Epithelial cell of alveolus of lung (primary cell): Measurements from ENCODE around the gene GOLGA6A. TPM values are rescaled to one million over a fixed set of nuclear protein-coding genes. Genes with fewer than 3 reads are reported as not detected.

Experiments used
- total RNA-seq: library from RNA; depleted of rRNA; stranded (reverse); fragments of >200 nt; gene quantifications from 2 replicates; pipeline ENCODE4 v1.2.1, GENCODE V29; 2015

GOLGA6A gene, protein sequence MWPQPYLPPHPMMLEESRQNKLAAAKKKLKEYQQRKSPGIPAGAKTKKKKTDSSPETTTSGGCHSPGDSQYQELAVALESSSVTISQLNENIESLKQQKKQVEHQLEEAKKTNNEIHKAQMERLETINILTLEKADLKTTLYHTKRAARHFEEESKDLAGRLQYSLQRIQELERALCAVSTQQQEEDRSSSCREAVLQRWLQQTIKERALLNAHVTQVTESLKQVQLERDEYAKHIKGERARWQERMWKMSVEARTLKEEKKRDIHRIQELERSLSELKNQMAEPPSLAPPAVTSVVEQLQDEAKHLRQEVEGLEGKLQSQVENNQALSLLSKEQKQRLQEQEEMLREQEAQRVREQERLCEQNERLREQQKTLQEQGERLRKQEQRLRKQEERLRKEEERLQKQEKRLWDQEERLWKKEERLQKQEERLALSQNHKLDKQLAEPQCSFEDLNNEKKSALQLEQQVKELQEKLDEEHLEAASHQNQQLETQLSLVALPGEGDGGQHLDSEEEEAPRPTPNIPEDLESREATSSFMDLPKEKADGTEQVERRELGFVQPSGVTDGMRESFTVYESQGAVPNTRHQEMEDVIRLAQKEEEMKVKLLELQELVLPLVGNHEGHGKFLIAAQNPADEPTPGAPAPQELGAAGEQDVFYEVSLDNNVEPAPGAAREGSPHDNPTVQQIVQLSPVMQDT
- 6.9 TPM in 1 of 2 replicates, not detected in the other for total RNA-seq

DNA sequence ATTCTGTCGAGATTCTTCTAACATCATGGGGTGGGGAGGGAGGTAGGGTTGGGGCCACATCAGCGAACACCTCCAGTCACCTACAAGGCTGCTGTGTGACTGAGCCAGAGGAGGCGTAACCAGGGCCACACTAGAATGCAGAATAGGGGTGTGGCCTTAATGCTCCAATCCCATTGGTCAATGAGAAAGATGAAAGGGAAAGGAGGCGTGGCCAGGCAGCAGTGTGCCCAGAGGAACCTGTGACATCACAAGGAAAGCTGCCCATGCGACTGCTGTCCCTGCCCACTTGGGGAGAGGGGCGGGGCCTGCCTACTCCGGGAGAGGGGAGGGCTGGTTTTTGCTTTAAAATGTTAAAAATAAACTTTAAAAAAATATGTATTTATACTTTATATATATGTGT is at the start of gene GOLGA6A:
TSS of gene GOLGA6A (minus strand) at position 101 of the 400 bp plus-strand sequence. CDS start at position 60, 41 bp downstream.

DNA sequence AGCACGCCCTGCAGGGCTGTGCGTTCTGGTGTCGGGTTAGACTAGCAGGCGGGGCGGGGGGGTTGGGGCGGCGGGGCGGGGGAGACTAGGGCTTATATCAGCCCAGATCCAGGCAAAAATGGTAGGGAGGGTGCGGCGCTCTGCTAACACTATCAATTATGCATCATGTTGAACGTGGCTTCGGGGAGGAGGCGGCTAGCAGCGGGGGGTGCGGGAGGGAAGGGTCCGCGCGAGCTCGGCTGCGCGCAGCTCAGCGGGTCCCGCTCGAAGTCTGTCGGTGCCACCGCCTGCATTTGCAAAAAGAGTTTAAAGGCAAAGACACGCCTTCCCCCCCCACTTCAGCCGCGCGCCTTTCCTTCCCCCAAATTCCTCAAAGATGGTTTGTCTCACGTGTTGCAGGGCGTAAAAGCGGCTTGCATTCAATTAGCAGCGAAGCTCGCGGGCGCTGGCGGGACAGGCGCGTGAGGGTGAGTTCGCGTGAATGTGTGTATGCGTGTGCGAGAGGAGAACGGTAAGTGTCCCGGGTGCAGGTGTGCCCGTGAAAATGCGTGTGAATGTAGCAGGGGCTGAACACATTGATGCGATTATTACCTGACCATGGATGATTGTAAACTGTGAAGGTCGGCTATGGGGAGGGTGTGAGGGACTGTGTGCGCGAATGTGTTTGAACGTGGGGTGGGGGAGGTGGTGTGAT is 48.0 kb upstream of the GOLGA6A start, which contains the start of gene ISLR2:
TSS of gene ISLR2 (plus strand) at position 432 of the 694 bp plus-strand sequence. CDS start 2,169 bp downstream, outside the sequence.

Other genes starting within 250 kb of the GOLGA6A start
- gene TBC1D21, start 209.0 kb downstream of the GOLGA6A start, total RNA-seq = not detected in 2 replicates
- 47.2 and 63.7 TPM in 2 replicates for gene LOXL1, start 156.1 kb downstream of the GOLGA6A start, total RNA-seq
- gene STOML1, start 90.3 kb downstream of the GOLGA6A start, total RNA-seq = 9.7 and 23.5 TPM in 2 replicates
- 54.7 and 74.0 TPM in 2 replicates for gene PML, start 87.8 kb downstream of the GOLGA6A start, total RNA-seq
- gene ISLR2, start 48.0 kb upstream of the GOLGA6A start, total RNA-seq = 4.4 TPM in 1 of 2 replicates, not detected in the other
- 64.9 and 90.8 TPM in 2 replicates for gene ISLR, start 91.2 kb upstream of the GOLGA6A start, total RNA-seq
- gene STRA6, start 120.2 kb upstream of the GOLGA6A start, total RNA-seq = 0.80 and 13.1 TPM in 2 replicates
- gene CCDC33, start 153.8 kb upstream of the GOLGA6A start, total RNA-seq = 6.1 TPM in 1 of 2 replicates, not detected in the other